WTC11 (cell line): ENCODE measurements around the gene ADGRB2. TPM values are rescaled to one million over a fixed set of nuclear protein-coding genes. Genes with fewer than 3 reads are reported as not detected.

Source experiments
- ATAC-seq: fragments of 200-7000 bp; cut with Tn5 transposase; 2 replicates; pipeline ENCODE4 v1.10.0; 2021; ENCODE audit warnings: mild to moderate bottlenecking, moderate library complexity
- CTCF ChIA-PET: fragments of 300-600 bp; sonication (Branson Sonifier 250); formaldehyde crosslinking; loops from one replicate; lab custom pipeline; 2021; ENCODE audit warnings: antibody characterized with exemption; lab: Charles Lee
- POLR2A ChIA-PET: fragments of 350-600 bp; sonication (Branson Sonifier 250); formaldehyde crosslinking; loops from one replicate; lab custom pipeline; 2021; ENCODE audit warnings: antibody characterized with exemption; lab: Charles Lee
- DNase-seq: peaks from one replicate; pipeline ENCODE4 v3.0.0; 2021; ENCODE audit warnings: low spot score
- H3K27ac Mint-ChIP-seq: 2 replicates; pipeline ENCODE4 v1.8.0; 2021; ENCODE audit warnings: mixed read lengths
- H3K27me3 Mint-ChIP-seq: 2 replicates; pipeline ENCODE4 v1.8.0; 2021; ENCODE audit warnings: low read depth, mild to moderate bottlenecking, moderate library complexity, mixed read lengths
- H3K36me3 Mint-ChIP-seq: 2 replicates; pipeline ENCODE4 v1.8.0; 2021; ENCODE audit warnings: mixed read lengths
- H3K4me1 Mint-ChIP-seq: 2 replicates; pipeline ENCODE4 v1.8.0; 2022; ENCODE audit warnings: mixed read lengths
- H3K4me3 Mint-ChIP-seq: 2 replicates; pipeline ENCODE4 v1.8.0; 2021; ENCODE audit warnings: mild to moderate bottlenecking, moderate library complexity, mixed read lengths
- H3K9me3 Mint-ChIP-seq: 2 replicates; pipeline ENCODE4 v1.8.0; 2021; ENCODE audit warnings: mixed read lengths
- AR ChIP-seq: fragments of 250-450 bp; sonication (Bioruptor Pico); IDR thresholded peaks from 2 replicates; pipeline ENCODE4 v1.9.0; 2021; ENCODE audit warnings: mild to moderate bottlenecking
- CBFB ChIP-seq: sonication (generic); formaldehyde crosslinking; IDR thresholded peaks from 2 replicates; pipeline ENCODE4 v1.8.1; 2022; ENCODE audit warnings: mild to moderate bottlenecking, low read depth, missing genetic modification reagents
- E2F4 ChIP-seq: sonication (generic); formaldehyde crosslinking; IDR thresholded peaks from 2 replicates; pipeline ENCODE4 v1.8.1; 2022; ENCODE audit warnings: low read depth, mild to moderate bottlenecking, moderate library complexity, missing genetic modification reagents, borderline replicate concordance
- FOXP4 ChIP-seq: sonication (generic); formaldehyde crosslinking; IDR thresholded peaks from 2 replicates; pipeline ENCODE4 v1.8.0; 2022; ENCODE audit warnings: mild to moderate bottlenecking, missing genetic modification reagents
- GABPB1 ChIP-seq: sonication (generic); formaldehyde crosslinking; IDR thresholded peaks from 2 replicates; pipeline ENCODE4 v1.8.1; 2023; ENCODE audit warnings: mild to moderate bottlenecking, missing genetic modification reagents
- MAX ChIP-seq: sonication (generic); formaldehyde crosslinking; IDR thresholded peaks from 2 replicates; pipeline ENCODE4 v1.8.0; 2022; ENCODE audit warnings: mild to moderate bottlenecking, missing genetic modification reagents
- MXD4 ChIP-seq: fragments of 250-450 bp; sonication (Bioruptor Pico); IDR thresholded peaks from 2 replicates; pipeline ENCODE4 v1.8.0; 2021; ENCODE audit warnings: mild to moderate bottlenecking, moderate library complexity, borderline replicate concordance
- TP53 ChIP-seq: sonication (generic); formaldehyde crosslinking; IDR thresholded peaks from 2 replicates; pipeline ENCODE4 v1.8.1; 2023; ENCODE audit warnings: mild to moderate bottlenecking, missing genetic modification reagents
- USF2 ChIP-seq: sonication (generic); formaldehyde crosslinking; IDR thresholded peaks from 2 replicates; pipeline ENCODE4 v1.8.1; 2023; ENCODE audit warnings: mild to moderate bottlenecking, missing genetic modification reagents, moderate library complexity
- ZNF138 ChIP-seq: sonication (generic); formaldehyde crosslinking; conservative IDR thresholded peaks from 2 replicates; pipeline ENCODE4 v1.8.1; 2022; ENCODE audit warnings: mild to moderate bottlenecking, moderate library complexity, missing genetic modification reagents
- ZNF416 ChIP-seq: fragments of 250-450 bp; sonication (Bioruptor Pico); IDR thresholded peaks from 2 replicates; pipeline ENCODE4 v1.9.0; 2021; ENCODE audit warnings: mild to moderate bottlenecking, inconsistent platforms
- ZNF425 ChIP-seq: fragments of 250-450 bp; sonication (Bioruptor Pico); conservative IDR thresholded peaks from 2 replicates; pipeline ENCODE4 v1.9.0; 2021; ENCODE audit warnings: mild to moderate bottlenecking
- total RNA-seq: library from RNA; stranded (reverse); gene quantifications from 3 replicates; pipeline ENCODE4 v1.2.3, GENCODE V29; 2021

Gene ADGRB2
- total RNA-seq, 1 experiment from 2014 or later, result 39.3 TPM

- Mint-ChIP-seq H3K27me3 (peaks cover 5% of the 10 kb centered on the region), H3K27ac (no peak overlapping the region), H3K36me3 (no peaks in the 10 kb centered on the region), H3K4me3 (no peak overlapping the region), H3K9me3 (no peaks in the 10 kb centered on the region), H3K4me1 (peaks cover 44% of the 10 kb centered on the region)
- ChIA-PET CTCF (interaction anchor here (0.9 to 3.5 kb wide), 9 partner anchors 8 to 90 kb away, joined by 3 to 21 read pairs (median 5); no protein-coding TSS in a partner anchor), POLR2A (no interaction called here)
- DNase-seq, result no peak
- no peak for TF ChIP-seq CBFB (CRISPR knock-in tag)
- no peak for TF ChIP-seq E2F4
- TF ChIP-seq ZNF425, result no peak
- TF ChIP-seq TP53, result no peak
- no peak for TF ChIP-seq AR (CRISPR knock-in tag)
- TF ChIP-seq USF2 (CRISPR knock-in tag), result no peak
- no peak for ATAC-seq
Measured at GRCh38 chr1:31708324-31708723, 55.8 kb downstream of the ADGRB2 start.

- H3K27ac Mint-ChIP-seq, result peak overlapping the region; percentile 40
- TF ChIP-seq MXD4 (CRISPR knock-in tag), result no peak
- TF ChIP-seq FOXP4 (CRISPR knock-in tag), result no peak
- TF ChIP-seq ZNF138 (CRISPR knock-in tag), result no peak
- no peak for TF ChIP-seq MAX (CRISPR knock-in tag)
- no peak for TF ChIP-seq GABPB1 (CRISPR knock-in tag)
- no peak for TF ChIP-seq ZNF416 (CRISPR knock-in tag)
- TF ChIP-seq, all 79 proteins: peak for 0
- ChIA-PET POLR2A (no interaction called here), CTCF (interaction anchor here (0.8 to 3.5 kb wide), 10 partner anchors 8 to 90 kb away, joined by 3 to 21 read pairs (median 6); no protein-coding TSS in a partner anchor)
- Mint-ChIP-seq H3K36me3 (no peaks in the 10 kb centered on the region), H3K4me1 (peaks cover 41% of the 10 kb centered on the region), H3K27me3 (peaks cover 6% of the 10 kb centered on the region), H3K4me3 (no peak overlapping the region), H3K9me3 (no peaks in the 10 kb centered on the region)
- DNase-seq (no peak), ATAC-seq (no peak)
Measured at GRCh38 chr1:31707711-31708110, 56.4 kb downstream of the ADGRB2 start.
